CD4-positive, alpha-beta T cell treated with Interleukin-17A for 1 hour (primary cell): ENCODE measurements around the gene FBRSL1.
"Not testable (repeated sequence)": the region's sequence is repeated elsewhere in the genome, so short reads cannot be mapped to it uniquely, and the experiment has no call there.

Experiments
- DNase-seq: peaks from one replicate; pipeline ENCODE4 v3.0.0-alpha.2; 2020

The FBRSL1 gene

DNA sequence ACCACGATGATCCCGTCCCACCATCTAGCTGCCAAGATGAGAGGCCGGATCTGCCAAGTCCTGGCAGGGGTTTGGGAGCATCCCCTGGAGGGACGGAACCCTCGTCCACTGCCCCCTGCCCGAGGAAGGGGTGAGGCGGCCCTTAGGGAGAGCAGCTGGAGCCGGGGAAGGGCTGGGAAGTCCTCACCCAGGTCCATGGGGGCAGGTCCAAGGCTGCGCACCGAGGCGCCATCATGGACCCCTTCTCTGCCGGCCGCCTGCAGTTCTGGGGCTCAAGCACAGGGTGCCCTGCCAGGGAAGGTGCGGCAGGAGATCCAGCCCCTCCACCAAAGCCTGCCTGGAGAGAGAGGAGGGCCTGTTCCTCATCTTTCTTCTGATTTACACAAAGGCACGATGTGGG, 17.6 kb upstream of the FBRSL1 start:
- no peak for DNase-seq

GRCh38 chr12:132474237-132474741, 15.7 kb upstream of the FBRSL1 start:
- DNase-seq = no peak

DNA sequence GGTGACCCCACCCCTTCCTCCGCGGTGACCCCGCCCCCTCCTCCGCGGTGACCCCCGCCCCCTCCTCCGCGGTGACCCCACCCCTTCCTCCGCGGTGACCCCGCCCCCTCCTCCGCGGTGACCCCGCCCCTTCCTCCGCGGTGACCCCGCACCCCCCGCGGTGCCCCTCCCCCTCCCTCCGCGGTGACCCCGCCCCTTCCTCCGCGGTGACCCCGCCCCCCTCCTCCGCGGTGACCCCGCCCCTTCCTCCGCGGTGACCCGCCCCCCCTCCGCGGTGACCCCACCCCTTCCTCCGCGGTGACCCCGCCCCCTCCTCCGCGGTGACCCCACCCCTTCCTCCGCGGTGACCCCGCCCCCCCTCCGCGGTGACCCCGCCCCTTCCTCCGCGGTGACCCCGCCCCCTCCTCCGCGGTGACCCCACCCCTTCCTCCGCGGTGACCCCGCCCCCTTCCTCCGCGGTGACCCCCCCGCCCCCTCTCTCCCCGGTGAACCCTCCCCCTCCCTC, 15.1 kb upstream of the FBRSL1 start:
- DNase-seq = not testable (repeated sequence)

DNA sequence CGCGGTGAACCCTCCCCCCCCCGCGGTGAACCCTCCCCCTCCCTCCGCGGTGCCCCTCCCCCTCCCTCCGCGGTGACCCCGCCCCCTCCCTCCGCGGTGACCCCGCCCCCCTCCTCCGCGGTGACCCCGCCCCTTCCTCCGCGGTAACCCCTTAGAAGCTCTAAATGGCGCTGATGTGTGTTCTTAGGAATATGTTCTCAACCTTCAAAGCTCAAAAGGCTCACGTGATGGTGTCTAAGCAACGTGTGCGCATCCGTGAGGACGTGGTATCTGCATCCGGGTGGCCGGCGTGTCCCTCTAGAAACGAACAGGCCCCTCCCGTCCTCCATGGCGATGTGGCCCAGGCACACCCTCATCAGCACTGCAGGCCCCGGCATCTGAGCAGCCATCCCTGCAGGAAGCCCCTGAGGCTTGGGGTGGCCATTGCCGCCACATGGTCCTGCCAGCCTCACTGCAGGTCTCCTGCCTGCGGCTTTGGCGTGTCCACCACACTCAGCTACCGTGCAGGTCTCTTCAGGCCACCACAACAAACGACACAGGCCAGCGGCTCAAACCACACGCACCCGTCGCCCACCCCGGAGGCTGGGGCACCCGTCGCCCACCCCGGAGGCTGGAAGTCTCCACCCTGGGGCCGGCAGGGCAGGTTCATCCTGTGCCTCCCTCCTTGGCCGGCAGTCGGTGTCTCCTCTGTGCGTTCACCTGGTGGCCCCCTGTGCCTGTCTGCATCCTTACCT, 14.5 kb upstream of the FBRSL1 start:
- peak; percentile 44 for DNase-seq

- no peak for DNase-seq
These were observed 13.9 kb upstream of the FBRSL1 start for GRCh38 chr12:132476038-132476414.

DNA sequence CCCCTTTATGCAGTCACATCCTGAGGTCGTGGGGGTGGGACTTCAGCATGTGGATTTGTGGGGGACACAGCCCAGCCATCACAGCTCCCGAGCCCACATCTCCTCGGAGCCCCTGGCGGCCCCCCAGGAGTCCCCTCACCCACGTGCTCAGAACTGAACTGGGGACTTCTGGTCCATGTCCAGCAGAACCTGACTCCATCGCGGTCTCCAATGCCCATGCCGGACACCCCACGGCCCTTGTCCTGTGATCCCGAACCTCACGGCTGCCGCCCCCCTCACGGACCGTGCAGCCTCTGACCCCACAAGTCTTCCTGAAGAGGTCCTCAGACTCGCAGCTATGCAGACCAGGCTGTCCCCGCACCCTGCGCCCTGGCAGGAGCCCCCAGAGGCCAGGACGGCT, 13.5 kb upstream of the FBRSL1 start:
- DNase-seq = no peak

- DNase-seq = peak; percentile 27
These were observed 12.8 kb upstream of the FBRSL1 start for GRCh38 chr12:132477017-132477702.

GRCh38 chr12:132477703-132478432, 12.1 kb upstream of the FBRSL1 start:
- DNase-seq = no peak

- no peak for DNase-seq
These were observed 11.5 kb upstream of the FBRSL1 start for GRCh38 chr12:132478433-132478803.

DNA sequence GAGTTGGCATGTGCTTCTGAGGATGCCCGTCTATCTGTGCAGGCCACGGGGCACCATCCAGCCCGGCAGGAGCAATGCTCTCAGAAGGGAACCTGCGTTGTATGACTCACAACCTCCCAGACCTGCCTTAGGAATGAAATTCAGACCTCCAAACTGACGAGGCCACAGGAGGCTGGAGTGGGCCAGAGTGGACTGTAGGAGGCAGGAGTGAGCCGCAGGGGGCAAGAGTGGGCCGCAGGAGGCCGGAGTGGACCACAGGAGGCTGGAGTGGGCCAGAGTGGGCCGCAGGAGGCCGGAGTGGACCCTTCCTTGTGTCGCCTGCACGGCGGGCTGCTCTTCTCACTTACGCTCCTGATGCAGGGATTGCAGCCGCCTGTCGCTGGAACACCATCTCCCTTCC, 11.1 kb upstream of the FBRSL1 start:
- DNase-seq = no peak

- no peak for DNase-seq
These were observed 10.7 kb upstream of the FBRSL1 start for GRCh38 chr12:132479291-132479690.

DNA sequence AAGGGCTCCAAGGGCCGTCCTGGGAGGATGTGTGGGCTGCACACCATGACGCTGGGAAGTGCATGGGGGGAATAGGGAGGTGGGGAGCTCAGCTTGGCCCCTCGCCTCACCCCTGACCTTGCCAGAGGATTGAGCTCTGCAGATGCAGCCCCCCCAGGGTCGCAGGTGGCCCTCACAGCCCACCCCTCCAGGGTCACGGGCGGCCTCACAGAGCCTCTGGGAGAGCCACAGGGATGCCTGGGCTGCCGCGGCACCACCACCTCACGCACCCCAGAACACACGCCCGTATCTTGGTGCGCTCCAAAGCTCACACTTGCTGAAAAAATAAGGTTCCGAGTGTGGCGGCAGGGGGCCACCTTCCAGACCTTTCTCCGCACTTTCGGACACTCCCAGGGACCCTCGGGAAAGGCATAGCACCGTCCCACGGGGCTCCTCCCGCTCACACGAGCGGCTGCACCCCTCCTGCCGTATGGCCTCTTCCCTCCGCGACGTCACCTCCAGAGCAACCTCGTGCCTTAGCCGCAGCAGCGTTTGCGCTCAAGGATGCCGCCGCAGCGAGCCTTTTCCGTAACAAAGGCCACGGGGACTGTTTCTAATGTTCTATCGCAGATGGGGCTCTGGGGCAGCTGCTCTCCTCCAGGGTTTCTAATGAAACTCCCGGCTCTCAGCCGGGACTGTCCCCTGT, 9.9 kb upstream of the FBRSL1 start:
- DNase-seq = no peak

- no peak for DNase-seq
These were observed 9.3 kb upstream of the FBRSL1 start for GRCh38 chr12:132480623-132481132.

DNA sequence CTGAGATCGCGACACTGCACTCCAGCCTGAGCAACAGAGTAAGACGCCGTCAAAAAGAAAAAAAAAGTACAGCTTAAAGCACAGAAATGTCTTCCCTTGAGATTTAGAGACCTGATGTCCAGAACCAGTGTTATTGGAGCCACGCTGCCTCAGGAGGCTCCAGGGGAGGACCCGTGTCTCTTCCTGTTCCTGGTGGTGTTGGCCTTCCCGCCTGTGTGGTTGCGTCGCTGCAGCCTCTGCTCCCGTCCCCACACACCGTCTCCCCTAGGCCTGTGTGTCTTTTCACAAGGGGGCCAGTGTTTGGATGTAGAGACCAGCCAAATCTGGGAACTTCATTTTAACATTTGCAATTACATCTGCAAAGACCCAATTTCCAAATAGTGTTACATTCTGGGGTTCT, 8.6 kb upstream of the FBRSL1 start:
- DNase-seq = no peak

DNA sequence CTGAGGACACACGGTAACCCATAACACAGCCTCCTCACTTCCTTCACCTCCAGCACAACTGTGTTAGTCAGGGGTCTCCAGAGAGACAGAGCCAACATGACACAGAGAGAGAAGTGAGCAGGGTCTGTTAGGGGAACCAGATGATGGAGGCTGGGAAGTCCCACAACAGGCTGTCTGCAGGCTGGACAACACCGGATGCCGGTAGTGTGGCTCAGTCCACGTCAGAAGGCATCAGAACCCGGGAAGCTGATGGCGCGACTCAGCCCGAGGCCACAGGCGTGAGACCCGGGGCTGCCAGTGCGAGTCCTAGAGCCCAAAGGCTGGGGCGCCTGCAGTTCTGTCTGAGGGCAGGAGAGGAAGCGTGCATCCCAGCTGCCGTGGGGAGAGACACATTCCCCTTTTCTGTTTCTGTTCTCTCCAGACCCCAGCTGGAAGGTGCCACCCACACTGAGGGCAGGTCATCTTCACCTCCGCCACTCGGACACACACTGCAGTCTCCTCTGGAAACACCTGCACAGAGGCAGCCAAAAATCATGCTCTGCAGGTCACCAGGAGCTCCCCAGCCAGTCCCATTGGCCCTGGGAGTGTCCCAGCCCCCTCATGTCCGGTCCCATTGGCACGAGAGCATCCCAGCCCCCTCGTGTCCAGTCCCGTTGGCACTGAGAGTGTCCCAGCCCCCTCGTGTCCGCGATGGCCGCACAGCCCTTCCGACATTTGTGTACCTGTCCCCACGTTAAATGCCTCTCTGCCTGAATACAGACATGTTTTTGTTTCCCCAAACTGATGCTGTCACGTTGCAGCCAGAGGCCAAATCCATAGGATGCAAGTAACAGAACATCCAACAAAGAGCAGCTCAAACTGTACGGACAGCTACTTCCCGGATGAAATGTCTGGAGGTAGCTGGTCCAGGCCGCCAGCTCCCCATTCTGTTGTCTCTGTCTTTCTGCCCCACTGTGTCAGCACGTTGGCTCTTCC, 7.9 kb upstream of the FBRSL1 start:
- peak; percentile 42 for DNase-seq

GRCh38 chr12:132482771-132483170, 7.2 kb upstream of the FBRSL1 start:
- no peak for DNase-seq

DNA sequence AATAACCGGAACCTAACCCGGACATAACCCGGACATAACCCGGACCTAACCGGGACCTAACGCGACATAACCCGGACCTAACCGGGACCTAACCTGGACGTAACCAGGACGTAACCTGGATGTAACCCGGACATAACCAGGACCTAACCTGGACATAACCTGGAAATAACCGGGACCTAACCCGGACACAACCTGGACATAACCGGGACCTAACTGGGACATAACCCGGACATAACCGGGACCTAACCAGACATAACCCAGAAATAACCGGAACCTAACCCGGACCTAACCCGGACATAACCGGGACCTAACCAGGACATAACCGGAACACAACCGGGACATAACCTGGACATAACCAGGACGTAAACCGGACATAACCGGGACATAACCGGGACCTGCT, 6.7 kb upstream of the FBRSL1 start:
- DNase-seq = no peak

DNA sequence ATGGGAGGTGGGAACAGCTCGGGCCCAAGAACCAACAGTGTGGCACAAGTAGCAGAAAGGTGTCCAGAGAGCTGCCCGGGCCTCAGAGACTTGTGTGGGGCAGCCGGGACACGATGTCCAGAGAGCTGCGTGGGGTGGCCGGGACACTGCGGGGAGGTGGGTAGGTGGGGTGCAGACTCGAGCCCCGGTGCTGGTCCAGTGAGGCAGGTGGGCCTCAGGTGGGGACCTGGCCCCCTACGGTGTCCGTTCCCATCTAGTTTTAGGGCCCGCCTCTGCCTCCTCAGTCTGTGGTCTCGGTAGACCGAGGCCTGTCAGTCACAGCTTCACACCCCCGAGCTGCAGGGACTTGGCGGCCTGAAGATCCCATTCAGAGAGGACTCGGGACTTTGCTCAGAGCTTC, 6.3 kb upstream of the FBRSL1 start:
- no peak for DNase-seq

- DNase-seq = no peak
These were observed 5.6 kb upstream of the FBRSL1 start for GRCh38 chr12:132484183-132484890.

- DNase-seq = no peak
These were observed 5.0 kb upstream of the FBRSL1 start for GRCh38 chr12:132484891-132485441.

- no peak for DNase-seq
These were observed 4.3 kb upstream of the FBRSL1 start for GRCh38 chr12:132485619-132486018.
